ENCODE measurements around the gene CYTH2. TPM values are rescaled to one million over a fixed set of nuclear protein-coding genes. Genes with fewer than 3 reads are reported as not detected.

Gene CYTH2
- total RNA-seq, 2 experiments from 2014 or later, result 22.5 to 24.2 TPM

GRCh38 chr19:48444129-48444935 lies 24.8 kb upstream of the CYTH2 start:
- ATAC-seq, result no peak
- Mint-ChIP-seq H3K27ac (peak overlapping the region; percentile 39), H3K4me1 (peaks cover 37% of the 10 kb centered on the region), H3K36me3 (ENCODE audit: low read depth) (peaks cover 32% of the 10 kb centered on the region), H3K9me3 (ENCODE audit: low read depth) (no peaks in the 10 kb centered on the region), H3K27me3 (peaks cover 20% of the 10 kb centered on the region), H3K4me3 (peak overlapping the region; percentile 86)
- peak; percentile 20 for DNase-seq
- POLR2A ChIA-PET, result interaction anchor here (0.6 kb wide), 1 partner anchor 25 kb away, joined by 4 read pairs; no protein-coding TSS in a partner anchor
- CTCF ChIA-PET, result interaction anchor here (0.6 to 1.5 kb wide), 4 partner anchors 8 to 857 kb away, joined by 3 to 4 read pairs (median 4); no protein-coding TSS in a partner anchor
- intact Hi-C loops (cut with DNase I, micrococcal nuclease), result loop anchor here (2.0 kb wide), 3 partner anchors 66 to 276 kb away; partner anchors contain the start of gene LMTK3 (in 1 of the 2)

DNA sequence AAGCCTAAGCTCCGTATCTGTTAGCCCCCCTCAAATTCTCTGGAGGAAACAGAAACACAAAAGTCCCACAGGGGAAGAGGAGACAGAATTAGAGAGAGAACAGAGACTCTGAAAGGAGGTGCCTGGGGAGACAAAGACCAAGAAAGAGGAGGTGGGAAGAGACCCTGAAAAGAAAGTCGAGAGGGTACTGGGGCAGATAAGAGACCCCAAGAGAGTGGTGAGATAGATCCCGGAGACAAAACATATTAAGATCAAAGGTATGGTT lies 24.3 kb upstream of the CYTH2 start:
- no peak for ATAC-seq
- Mint-ChIP-seq H3K27me3 (peaks cover 20% of the 10 kb centered on the region), H3K27ac (peak overlapping the region; percentile 89), H3K4me3 (peak overlapping the region; percentile 86), H3K4me1 (peaks cover 37% of the 10 kb centered on the region), H3K36me3 (ENCODE audit: low read depth) (peaks cover 35% of the 10 kb centered on the region), H3K9me3 (ENCODE audit: low read depth) (no peaks in the 10 kb centered on the region)
- POLR2A ChIA-PET, result interaction anchor here (0.6 kb wide), 1 partner anchor 26 kb away, joined by 4 read pairs; no protein-coding TSS in a partner anchor
- intact Hi-C loops (cut with DNase I, micrococcal nuclease), result loop anchor here (1.0 to 5.0 kb wide), 17 partner anchors 23 to 276 kb away; partner anchors contain the start of genes SYNGR4 (in 2 of the 2), CYTH2 (in 1 of the 2), KDELR1 (in 1 of the 2) and LIG1 (in 1 of the 2)
- CTCF ChIA-PET, result interaction anchor here (0.6 to 1.5 kb wide), 8 partner anchors 8 to 856 kb away, joined by 3 to 4 read pairs (median 3); no protein-coding TSS in a partner anchor
- DNase-seq, result no peak

DNA sequence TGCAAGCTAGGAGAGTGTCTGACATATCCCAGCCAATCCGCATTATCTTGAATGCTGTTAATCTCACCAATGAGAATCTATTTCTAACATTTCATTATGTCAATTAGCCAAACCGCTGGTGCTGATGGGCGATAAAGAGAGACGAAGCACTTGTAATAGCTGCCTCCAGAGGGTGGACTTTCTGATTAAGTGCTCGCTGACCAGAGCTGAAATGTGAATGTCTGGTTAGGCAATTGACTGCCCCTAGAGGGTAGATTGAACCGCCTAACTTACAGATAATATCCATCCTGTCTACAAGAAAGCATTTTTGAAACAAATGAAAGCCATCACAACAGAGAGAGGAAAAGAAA lies 23.9 kb upstream of the CYTH2 start:
- Mint-ChIP-seq H3K27ac (peak overlapping the region; percentile 89), H3K4me3 (peak overlapping the region; percentile 86), H3K27me3 (peaks cover 20% of the 10 kb centered on the region), H3K36me3 (ENCODE audit: low read depth) (peaks cover 35% of the 10 kb centered on the region), H3K4me1 (peaks cover 37% of the 10 kb centered on the region), H3K9me3 (ENCODE audit: low read depth) (no peaks in the 10 kb centered on the region)
- ATAC-seq, result peak; percentile 16
- POLR2A ChIA-PET, result interaction anchor here (0.6 kb wide), 1 partner anchor 26 kb away, joined by 4 read pairs; no protein-coding TSS in a partner anchor
- DNase-seq, result peak; percentile 31
- intact Hi-C loops (cut with DNase I, micrococcal nuclease), result loop anchor here (1.0 to 5.0 kb wide), 17 partner anchors 23 to 276 kb away; partner anchors contain the start of genes SYNGR4 (in 2 of the 2), CYTH2 (in 1 of the 2), KDELR1 (in 1 of the 2) and LIG1 (in 1 of the 2)
- CTCF ChIA-PET, result interaction anchor here (0.6 to 1.5 kb wide), 7 partner anchors 9 to 164 kb away, joined by 3 to 4 read pairs (median 3); no protein-coding TSS in a partner anchor

DNA sequence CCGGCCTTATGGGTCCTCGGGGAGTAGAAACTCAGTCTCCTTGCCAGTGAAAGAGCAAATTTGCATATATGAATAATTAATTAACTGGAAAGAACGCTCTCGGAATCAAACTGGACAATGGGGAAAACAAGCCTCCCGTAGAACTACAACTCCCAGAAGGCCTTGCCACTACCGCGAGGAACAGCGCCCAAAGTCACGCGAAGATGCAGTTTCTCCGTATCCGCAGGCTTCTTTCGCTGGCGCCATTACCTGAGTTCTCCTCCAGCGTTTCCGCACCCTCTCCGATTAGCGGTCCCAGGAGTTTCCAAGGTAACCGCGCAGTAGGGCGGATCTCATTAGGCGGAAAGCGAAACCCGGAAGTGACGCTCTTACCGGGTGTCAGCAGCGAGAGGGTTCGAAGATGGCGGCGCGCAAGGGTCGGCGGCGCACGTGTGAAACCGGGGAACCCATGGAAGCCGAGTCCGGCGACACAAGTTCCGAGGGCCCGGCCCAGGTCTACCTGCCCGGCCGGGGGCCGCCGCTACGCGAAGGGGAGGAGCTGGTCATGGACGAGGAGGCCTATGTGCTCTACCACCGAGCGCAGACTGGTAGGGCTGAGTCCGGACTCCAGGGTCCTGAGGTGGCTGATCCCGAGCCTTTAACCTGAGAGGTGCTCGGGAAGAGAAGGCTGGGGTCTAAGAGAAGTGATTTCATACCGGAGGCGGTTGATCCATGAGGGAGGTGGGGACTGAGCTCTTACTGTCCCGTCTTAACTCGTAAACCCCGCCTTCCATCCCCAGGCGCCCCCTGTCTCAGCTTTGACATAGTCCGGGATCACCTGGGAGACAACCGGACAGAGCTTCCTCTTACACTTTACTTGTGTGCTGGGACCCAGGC lies 23.3 kb upstream of the CYTH2 start, which contains the start of gene GRWD1:
Gene GRWD1, plus strand, starts transcription at position 378 of the 876 bp plus-strand sequence. Its CDS starts 23 bp downstream, at position 401.
- Mint-ChIP-seq H3K27me3 (peaks cover 20% of the 10 kb centered on the region), H3K4me1 (peaks cover 37% of the 10 kb centered on the region), H3K4me3 (peak within 1 kb of the TSS; percentile 86), H3K27ac (peak within 1 kb of the TSS; percentile 89), H3K36me3 (ENCODE audit: low read depth) (peaks cover 39% of the 10 kb centered on the region), H3K9me3 (ENCODE audit: low read depth) (no peaks in the 10 kb centered on the region)
- intact Hi-C loops (cut with DNase I, micrococcal nuclease), result loop anchor here (1.0 to 5.0 kb wide), 17 partner anchors 22 to 276 kb away; partner anchors contain the start of genes SYNGR4 (in 2 of the 2), CYTH2 (in 1 of the 2), KDELR1 (in 1 of the 2) and LIG1 (in 1 of the 2)
- ATAC-seq (peak; percentile 98), DNase-seq (peak; percentile 97)
- CTCF ChIA-PET, result interaction anchor here (0.6 to 1.9 kb wide), 7 partner anchors 9 to 206 kb away, joined by 3 to 5 read pairs (median 3); no protein-coding TSS in a partner anchor
- POLR2A ChIA-PET, result interaction anchor here (0.6 kb wide), 1 partner anchor 11 kb away, joined by 3 read pairs; no protein-coding TSS in a partner anchor

- Mint-ChIP-seq H3K9me3 (ENCODE audit: low read depth) (no peaks in the 10 kb centered on the region), H3K27me3 (peaks cover 17% of the 10 kb centered on the region), H3K4me3 (peak overlapping the region; percentile 86), H3K4me1 (peaks cover 37% of the 10 kb centered on the region), H3K36me3 (ENCODE audit: low read depth) (peaks cover 45% of the 10 kb centered on the region), H3K27ac (peak overlapping the region; percentile 89)
- intact Hi-C loops (cut with DNase I, micrococcal nuclease), result loop anchor here in 1 of 2 experiments (5.0 kb wide), 1 partner anchor 124 kb away; a partner anchor contains a TSS
- POLR2A ChIA-PET, result no interaction called here
- DNase-seq (no peak), ATAC-seq (no peak)
- CTCF ChIA-PET, result interaction anchor here (0.6 to 1.9 kb wide), 2 partner anchors 43 to 207 kb away, joined by 3 to 5 read pairs; no protein-coding TSS in a partner anchor
Observed at GRCh38 chr19:48446579-48446978, 22.6 kb upstream of the CYTH2 start.

DNA sequence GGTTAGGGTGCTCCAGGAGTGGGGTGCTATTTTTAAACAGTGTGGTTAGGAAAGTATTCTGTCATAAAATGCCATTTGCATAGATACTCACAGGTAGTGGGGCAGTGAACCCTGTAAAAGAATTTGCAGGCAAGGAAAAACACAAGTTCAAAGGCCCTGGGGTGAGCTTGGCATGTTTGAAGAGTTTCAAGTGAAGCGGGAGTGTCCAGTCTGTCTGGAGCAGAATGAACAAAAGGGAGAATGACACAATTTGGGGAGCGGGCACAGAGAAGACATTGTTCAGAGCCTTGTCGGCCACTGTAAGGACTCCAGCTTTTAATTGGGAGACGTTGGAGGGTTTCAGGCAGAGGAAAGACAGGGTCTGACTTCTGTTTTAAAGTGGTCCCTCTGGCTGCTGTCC lies 20.6 kb upstream of the CYTH2 start:
- ChIA-PET CTCF (interaction anchor here (0.8 kb wide), 1 partner anchor 136 kb away, joined by 4 read pairs; no protein-coding TSS in a partner anchor), POLR2A (no interaction called here)
- intact Hi-C loops (cut with DNase I, micrococcal nuclease), result loop anchor here in 1 of 2 experiments (5.0 kb wide), 1 partner anchor 126 kb away; a partner anchor contains a TSS
- peaks cover 9% of the 10 kb centered on the region for H3K27me3 Mint-ChIP-seq
- no peak for DNase-seq
- H3K36me3 Mint-ChIP-seq (ENCODE audit: low read depth), result peaks cover 49% of the 10 kb centered on the region
- no peak overlapping the region for H3K4me3 Mint-ChIP-seq
- no peaks in the 10 kb centered on the region for H3K9me3 Mint-ChIP-seq (ENCODE audit: low read depth)
- no peak overlapping the region for H3K27ac Mint-ChIP-seq
- H3K4me1 Mint-ChIP-seq, result peaks cover 37% of the 10 kb centered on the region
- ATAC-seq, result no peak

GRCh38 chr19:48450441-48450840 lies 18.7 kb upstream of the CYTH2 start:
- ATAC-seq, result no peak
- ChIA-PET CTCF (no interaction called here), POLR2A (no interaction called here)
- intact Hi-C loops (cut with DNase I, micrococcal nuclease), result no loop called here
- DNase-seq, result no peak
- no peaks in the 10 kb centered on the region for H3K9me3 Mint-ChIP-seq (ENCODE audit: low read depth)
- peaks cover 24% of the 10 kb centered on the region for H3K4me1 Mint-ChIP-seq
- no peak overlapping the region for H3K4me3 Mint-ChIP-seq
- no peak overlapping the region for H3K27ac Mint-ChIP-seq
- H3K27me3 Mint-ChIP-seq, result no peaks in the 10 kb centered on the region
- peaks cover 55% of the 10 kb centered on the region for H3K36me3 Mint-ChIP-seq (ENCODE audit: low read depth)

DNA sequence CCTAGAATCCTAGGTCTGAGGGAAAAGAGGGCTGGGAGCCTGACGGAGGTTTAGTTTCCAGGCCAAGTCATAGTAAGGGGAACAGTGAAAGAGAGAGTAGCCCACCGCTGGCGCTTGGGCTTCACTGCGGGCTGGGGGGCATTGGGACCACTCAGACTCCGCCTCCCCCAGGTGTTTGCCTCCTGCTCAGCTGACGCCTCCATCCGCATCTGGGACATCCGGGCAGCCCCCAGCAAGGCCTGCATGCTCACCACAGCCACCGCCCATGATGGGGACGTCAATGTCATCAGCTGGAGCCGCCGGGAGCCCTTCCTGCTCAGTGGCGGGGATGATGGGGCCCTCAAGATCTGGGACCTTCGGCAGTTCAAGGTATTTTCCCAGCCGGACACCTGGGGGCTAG lies 18.3 kb upstream of the CYTH2 start:
- Mint-ChIP-seq H3K36me3 (ENCODE audit: low read depth) (peaks cover 54% of the 10 kb centered on the region), H3K27ac (no peak overlapping the region), H3K4me3 (no peak overlapping the region), H3K27me3 (no peaks in the 10 kb centered on the region), H3K9me3 (ENCODE audit: low read depth) (no peaks in the 10 kb centered on the region), H3K4me1 (peaks cover 21% of the 10 kb centered on the region)
- intact Hi-C loops (cut with DNase I, micrococcal nuclease), result no loop called here
- CTCF ChIA-PET, result interaction anchor here (0.6 to 1.2 kb wide), 2 partner anchors 10 to 15 kb away, joined by 3 read pairs; no protein-coding TSS in a partner anchor
- no peak for DNase-seq
- POLR2A ChIA-PET, result no interaction called here
- ATAC-seq, result no peak

- H3K4me1 Mint-ChIP-seq, result peaks cover 18% of the 10 kb centered on the region
- ChIA-PET CTCF (interaction anchor here (0.6 to 1.2 kb wide), 2 partner anchors 11 to 14 kb away, joined by 3 read pairs; no protein-coding TSS in a partner anchor), POLR2A (interaction anchor here (0.6 to 0.7 kb wide), 2 partner anchors 10 to 190 kb away, joined by 3 to 4 read pairs; no protein-coding TSS in a partner anchor)
- peaks cover 47% of the 10 kb centered on the region for H3K36me3 Mint-ChIP-seq (ENCODE audit: low read depth)
- no peak for ATAC-seq
- no peaks in the 10 kb centered on the region for H3K9me3 Mint-ChIP-seq (ENCODE audit: low read depth)
- no peak for DNase-seq
- no peak overlapping the region for H3K27ac Mint-ChIP-seq
- H3K27me3 Mint-ChIP-seq, result no peaks in the 10 kb centered on the region
- H3K4me3 Mint-ChIP-seq, result no peak overlapping the region
- intact Hi-C loops (cut with DNase I, micrococcal nuclease), result no loop called here
Observed at GRCh38 chr19:48451624-48452023, 17.5 kb upstream of the CYTH2 start.

- intact Hi-C loops (cut with DNase I, micrococcal nuclease), result no loop called here
- H3K27ac Mint-ChIP-seq, result no peak overlapping the region
- H3K36me3 Mint-ChIP-seq (ENCODE audit: low read depth), result peaks cover 46% of the 10 kb centered on the region
- H3K4me1 Mint-ChIP-seq, result peaks cover 12% of the 10 kb centered on the region
- no peak overlapping the region for H3K4me3 Mint-ChIP-seq
- POLR2A ChIA-PET, result interaction anchor here (0.6 kb wide), 1 partner anchor 40 kb away, joined by 8 read pairs; no protein-coding TSS in a partner anchor
- CTCF ChIA-PET, result interaction anchor here (1.2 kb wide), 1 partner anchor 13 kb away, joined by 3 read pairs; no protein-coding TSS in a partner anchor
- no peaks in the 10 kb centered on the region for H3K27me3 Mint-ChIP-seq
- DNase-seq, result no peak
- no peaks in the 10 kb centered on the region for H3K9me3 Mint-ChIP-seq (ENCODE audit: low read depth)
- no peak for ATAC-seq
Observed at GRCh38 chr19:48452289-48453190, 16.6 kb upstream of the CYTH2 start.
